Measurements from ENCODE around the gene ATXN7L3B. TPM values are rescaled to one million over a fixed set of nuclear protein-coding genes. Genes with fewer than 3 reads are reported as not detected.

ATXN7L3B gene
- total and polyA plus RNA-seq, 2 donors (not counting 3 experiments of a cell fraction or from before 2014, with no cell fraction given): 18.1 to 25.0 TPM

DNA sequence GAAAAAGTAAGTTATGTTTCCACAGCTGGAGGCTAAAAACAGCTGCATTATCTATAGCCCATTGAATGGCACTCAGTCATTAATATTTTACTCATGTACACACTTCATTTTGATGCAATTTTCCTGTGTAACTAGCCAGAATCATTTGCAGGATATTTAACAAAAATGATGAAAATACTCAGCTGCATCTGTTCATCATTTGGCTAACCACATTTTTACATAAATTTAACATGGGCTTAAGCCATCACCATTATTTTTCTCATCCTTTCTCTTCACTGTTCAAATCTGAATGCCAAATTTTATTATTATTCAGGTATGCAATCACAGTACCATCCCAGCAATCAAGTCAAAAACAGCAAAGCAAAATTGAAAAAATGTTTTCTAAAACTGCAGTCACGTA, 41.8 kb downstream of the ATXN7L3B start:
- Histone ChIP-seq H3K36me3 (ENCODE audit: control insufficient read depth in 2 of 2, extremely low read depth in 1 of 2, insufficient read depth in 2 of 2, low read length in 2 of 2) (no peaks in the 10 kb centered on the region), H2AFZ (ENCODE audit: low read depth, low read length) (no peak overlapping the region), H3K27me3 (ENCODE audit: control insufficient read depth in 2 of 2, insufficient read depth in 2 of 2, low read length in 2 of 2) (no peaks in the 10 kb centered on the region), H3K4me1 (ENCODE audit: control insufficient read depth, extremely low read depth, insufficient read depth, low read length) (no peaks in the 10 kb centered on the region), H3K79me2 (ENCODE audit: control insufficient read depth, insufficient read depth, low read length) (no peaks in the 10 kb centered on the region), H3K9me1 (replicated peaks; ENCODE audit: control insufficient read depth, extremely low read depth, insufficient read depth, low read length) (no peaks in the 10 kb centered on the region), H4K20me1 (replicated peaks; ENCODE audit: control insufficient read depth, extremely low read depth, insufficient read depth, low read length) (no peaks in the 10 kb centered on the region), H3K9ac (replicated peaks; ENCODE audit: extremely low read depth, insufficient read depth, low read length) (no peak overlapping the region), H3K27ac (ENCODE audit: insufficient read depth, low read depth, low read length) (no peak overlapping the region), H3K9me3 (replicated peaks; ENCODE audit: control insufficient read depth, insufficient read depth, low read length) (no peaks in the 10 kb centered on the region), H3K4me2 (ENCODE audit: insufficient read depth, low read length) (no peak overlapping the region), H3K4me3 (replicated peaks in 1 of 3; ENCODE audit: insufficient read depth in 1 of 3, low read depth in 1 of 3, low read length in 3 of 3) (no peak overlapping the region)
- ChIA-PET CTCF (no interaction called here), POLR2A (no interaction called here)
- DNase-seq (ENCODE audit: low read depth, low spot score) (no peak), FAIRE-seq (no peak)
- dilution Hi-C loops (cut with MboI; ENCODE audit: extremely low pct_ligation_motif_present, low sequenced_read_pairs) (no loop called here), intact Hi-C loops (cut with micrococcal nuclease) (no loop called here)
- no peak for TF ChIP-seq POLR2A (IDR thresholded peaks at IDR 0.05; ENCODE audit: low read depth, low read length)
- TF ChIP-seq POLR2AphosphoS5 (IDR thresholded peaks at IDR 0.05; ENCODE audit: insufficient read depth, low read depth, low read length): no peak
- no peak for TF ChIP-seq CTCF (IDR thresholded peaks at IDR 0.05; ENCODE audit: extremely low read depth in 1 of 2, insufficient read depth in 1 of 2, low read depth in 1 of 2, low read length in 2 of 2)
- TF ChIP-seq EZH2 (IDR thresholded peaks at IDR 0.05; ENCODE audit: borderline replicate concordance, low read depth, low read length, severe bottlenecking): no peak
- TF ChIP-seq JUN (IDR thresholded peaks at IDR 0.05; ENCODE audit: borderline replicate concordance, insufficient read depth, insufficient read length, low read depth): no peak
- TF ChIP-seq, protein P1, sequence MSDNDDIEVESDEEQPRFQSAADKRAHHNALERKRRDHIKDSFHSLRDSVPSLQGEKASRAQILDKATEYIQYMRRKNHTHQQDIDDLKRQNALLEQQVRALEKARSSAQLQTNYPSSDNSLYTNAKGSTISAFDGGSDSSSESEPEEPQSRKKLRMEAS (IDR thresholded peaks at IDR 0.05; ENCODE audit: insufficient read depth, insufficient read length): no peak
- no peak for TF ChIP-seq GATA2 (IDR thresholded peaks at IDR 0.05; ENCODE audit: insufficient read depth, insufficient read length, low read depth, low read length)
- TF ChIP-seq MYC (IDR thresholded peaks at IDR 0.05; ENCODE audit: low read depth, low read length): no peak
- no peak for TF ChIP-seq FOS (IDR thresholded peaks at IDR 0.05; ENCODE audit: borderline replicate concordance, insufficient read depth, low read length)
- BruUV-seq (replicated peaks): no TSS peak

All from endothelial cell of umbilical vein (primary cell).